Measurements from ENCODE around the gene SLC5A4.
"Not testable (repeated sequence)": the region's sequence is repeated elsewhere in the genome, so short reads cannot be mapped to it uniquely, and the experiment has no call there.

The SLC5A4 gene

DNA sequence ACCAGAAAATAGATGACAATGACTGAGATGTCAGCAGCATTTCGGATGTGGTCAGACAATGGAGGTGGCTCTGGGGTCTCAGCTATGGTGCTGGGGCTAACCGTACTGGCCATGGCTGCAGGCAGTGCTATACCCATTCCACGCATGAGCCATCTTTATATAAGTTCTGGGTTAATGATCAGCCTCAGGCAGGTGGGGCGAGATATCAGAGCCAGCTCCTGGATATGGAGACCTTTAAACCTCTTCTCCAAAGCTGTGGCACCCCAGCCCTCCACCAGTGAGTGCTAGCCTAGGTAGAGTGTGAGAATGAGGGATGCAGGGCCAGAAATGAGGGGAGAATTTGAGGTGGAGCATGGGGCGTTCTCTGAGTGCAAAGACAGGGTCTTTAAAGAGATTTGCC, at the start of gene SLC5A4:
Gene SLC5A4 (minus strand): TSS at position 131 of the 400 bp plus-strand sequence. CDS start 18 bp downstream, at position 113.
- Histone ChIP-seq H3K36me3 (no peaks in the 10 kb centered on the region), H3K4me2 (no peak within 1 kb of the TSS), H3K9me3 (no peaks in the 10 kb centered on the region), H3K9ac (no peak within 1 kb of the TSS), H3K4me3 (no peak within 1 kb of the TSS), H3K27ac (no peak within 1 kb of the TSS), H4K20me1 (no peaks in the 10 kb centered on the region), H3K4me1 (no peaks in the 10 kb centered on the region), H3K27me3 (no peaks in the 10 kb centered on the region)
- TF ChIP-seq Cebpa-rat (IDR thresholded peaks at IDR 0.05) = no peak

DNA sequence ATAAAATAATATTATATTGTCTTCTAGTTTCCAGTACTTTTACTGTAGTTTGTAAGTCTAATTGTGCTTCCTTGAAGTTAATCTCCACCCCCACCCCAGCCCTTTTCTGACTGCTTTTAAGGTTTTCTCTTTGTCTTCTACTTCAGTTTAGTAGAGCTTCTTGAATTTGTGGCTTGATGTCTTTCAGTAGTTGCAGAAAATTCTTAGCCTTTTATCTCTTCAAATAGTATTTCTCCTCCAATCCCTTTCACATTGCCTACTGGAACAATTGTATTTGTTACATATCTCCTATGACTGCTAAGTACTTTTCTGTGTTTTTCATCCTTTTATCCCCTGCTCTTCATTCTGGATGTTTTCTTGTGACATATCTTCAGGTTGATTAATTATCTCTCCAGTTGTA, 38.8 kb upstream of the SLC5A4 start:
- not testable (repeated sequence) for H4K20me1 ChIP-seq, H3K27ac ChIP-seq, H3K9ac ChIP-seq, H3K4me3 ChIP-seq, H3K9me3 ChIP-seq, H3K36me3 ChIP-seq, H3K4me2 ChIP-seq, H3K27me3 ChIP-seq, H3K4me1 ChIP-seq

DNA sequence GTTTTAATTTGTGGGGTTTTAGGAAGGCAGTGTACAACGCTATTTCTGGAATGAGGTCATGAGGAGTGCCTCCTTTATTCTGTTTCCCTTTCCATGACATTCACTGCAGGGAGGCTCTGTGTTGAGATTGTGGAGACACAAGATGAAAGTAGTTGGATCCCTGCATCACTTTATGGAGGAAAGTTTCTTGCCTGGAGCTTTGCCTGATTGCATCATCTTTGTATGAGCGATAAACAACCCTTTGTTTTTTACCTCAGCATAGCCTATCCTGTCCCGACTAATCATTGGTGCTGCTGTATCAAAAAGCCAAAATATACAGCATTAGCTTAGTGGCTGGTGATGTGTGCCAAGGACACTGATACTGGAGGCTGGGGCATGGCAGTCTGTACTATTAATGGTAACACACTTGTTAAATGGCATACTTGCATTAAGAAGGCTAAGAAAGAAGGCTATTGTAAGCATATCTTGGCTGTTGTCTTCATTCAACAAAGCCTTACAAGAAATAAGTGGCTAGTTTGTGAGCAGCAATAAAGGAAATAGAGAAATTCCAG, 31.2 kb upstream of the SLC5A4 start:
- no peaks in the 10 kb centered on the region for H3K9me3 ChIP-seq
- H3K27ac ChIP-seq = no peak overlapping the region
- H3K4me2 ChIP-seq = no peak overlapping the region
- no peaks in the 10 kb centered on the region for H4K20me1 ChIP-seq
- H3K27me3 ChIP-seq = no peaks in the 10 kb centered on the region
- H3K9ac ChIP-seq = no peak overlapping the region
- no peak overlapping the region for H3K4me3 ChIP-seq
- 0 out of 2 replicates have a peak, but pooled peaks have one; percentile 9 for TF ChIP-seq Cebpa-rat (IDR thresholded peaks at IDR 0.05)
- no peaks in the 10 kb centered on the region for H3K36me3 ChIP-seq
- H3K4me1 ChIP-seq = no peaks in the 10 kb centered on the region

DNA sequence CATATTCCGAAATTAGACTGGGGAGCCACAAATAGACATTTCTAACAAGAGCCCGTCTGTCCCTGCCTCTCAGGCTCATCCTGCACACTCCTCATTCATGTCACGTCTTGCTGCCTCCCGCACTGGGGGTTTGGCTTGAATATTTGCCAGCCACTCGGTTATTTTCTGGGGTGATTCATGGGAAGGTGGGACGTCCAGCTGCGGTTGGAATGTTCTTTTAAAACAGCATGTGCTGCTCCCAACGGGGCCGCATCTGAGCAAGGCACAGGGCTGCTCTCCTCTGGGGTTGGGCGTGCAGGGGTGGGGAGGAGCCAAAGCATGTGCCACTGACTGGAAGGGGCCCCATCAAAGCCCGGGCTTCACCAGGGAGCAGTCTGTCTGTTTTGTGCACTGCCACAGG, 25.9 kb upstream of the SLC5A4 start:
- TF ChIP-seq Cebpa-rat (IDR thresholded peaks at IDR 0.05) = no peak
- H3K4me1 ChIP-seq = no peaks in the 10 kb centered on the region
- H3K27ac ChIP-seq = no peak overlapping the region
- H3K4me3 ChIP-seq = no peak overlapping the region
- H3K9ac ChIP-seq = no peak overlapping the region
- no peaks in the 10 kb centered on the region for H3K36me3 ChIP-seq
- no peaks in the 10 kb centered on the region for H3K27me3 ChIP-seq
- no peak overlapping the region for H3K4me2 ChIP-seq
- no peaks in the 10 kb centered on the region for H3K9me3 ChIP-seq
- no peaks in the 10 kb centered on the region for H4K20me1 ChIP-seq

DNA sequence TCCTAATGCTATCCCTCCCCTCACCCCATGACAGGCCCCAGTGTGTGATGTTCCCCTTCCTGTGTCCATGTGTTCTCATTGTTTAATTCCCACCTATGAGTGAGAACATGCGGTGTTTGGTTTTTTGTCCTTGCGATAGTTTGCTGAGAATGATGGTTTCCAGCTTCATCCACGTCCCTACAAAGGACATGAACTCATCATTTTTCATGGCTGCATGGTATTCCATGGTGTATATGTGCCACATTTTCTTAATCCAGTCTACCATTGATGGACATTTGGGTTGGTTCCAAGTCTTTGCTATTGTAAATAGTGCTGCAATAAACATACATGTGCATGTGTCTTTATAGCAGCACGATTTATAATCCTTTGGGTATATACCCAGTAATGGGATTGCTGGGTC, 20.2 kb upstream of the SLC5A4 start:
- H3K36me3 ChIP-seq, H3K9me3 ChIP-seq, H3K27ac ChIP-seq, H4K20me1 ChIP-seq, H3K4me3 ChIP-seq, H3K4me2 ChIP-seq, H3K9ac ChIP-seq, H3K4me1 ChIP-seq, H3K27me3 ChIP-seq: not testable (repeated sequence)

DNA sequence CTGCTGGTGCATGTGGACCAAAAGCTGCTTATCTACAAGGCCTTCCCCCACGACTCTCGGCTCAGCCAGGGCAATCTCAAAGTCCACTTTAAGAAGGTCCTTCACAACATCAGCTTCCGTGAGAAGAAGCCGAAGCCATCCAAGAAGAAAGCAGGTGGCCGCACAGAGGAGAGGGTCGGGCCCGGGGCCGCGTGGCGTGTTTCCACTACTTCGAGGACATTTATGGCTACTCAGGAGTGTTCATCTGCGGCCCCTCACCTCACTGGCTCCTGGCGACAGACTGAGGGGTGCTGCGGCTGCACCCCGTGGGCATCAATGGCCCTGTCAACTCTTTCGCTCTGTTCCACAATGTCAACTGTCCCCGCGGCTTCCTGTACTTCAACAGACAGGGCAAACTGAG, 16.2 kb upstream of the SLC5A4 start:
- TF ChIP-seq Cebpa-rat (IDR thresholded peaks at IDR 0.05) = no peak

DNA sequence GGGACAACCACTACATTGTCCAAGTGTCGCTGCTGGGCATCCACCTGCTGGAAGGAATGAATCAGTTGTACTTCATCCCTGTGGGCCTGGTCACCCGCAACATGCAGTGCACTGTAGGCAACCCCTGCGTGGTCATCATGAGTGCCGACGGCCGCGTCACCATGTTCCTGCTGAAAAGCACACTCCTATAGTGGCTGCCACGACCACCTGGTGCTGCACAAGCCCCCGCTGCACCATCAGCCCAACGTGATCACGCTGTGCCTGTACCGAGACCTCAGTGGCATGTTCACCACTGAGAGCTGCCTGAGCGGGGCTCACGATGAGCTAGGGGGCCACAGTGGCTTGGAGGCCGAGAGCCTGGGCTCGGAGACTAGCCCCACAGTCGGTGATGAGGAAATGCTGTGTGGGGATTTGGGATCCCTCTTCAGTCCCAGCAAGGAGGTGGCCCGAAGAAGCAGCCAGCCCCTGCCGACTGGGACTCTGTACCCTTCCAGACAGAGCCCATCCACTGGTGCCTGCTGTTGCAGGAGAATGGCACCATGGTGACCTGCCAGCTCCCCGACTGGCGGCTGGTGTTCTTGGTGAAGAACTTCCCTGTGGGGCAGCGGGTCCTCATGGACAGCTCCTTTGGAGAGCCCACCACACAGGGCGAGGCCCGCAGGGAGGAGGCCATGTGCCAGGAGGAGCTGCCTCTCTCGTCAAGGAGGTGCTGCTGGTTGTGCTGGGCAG, 15.7 kb upstream of the SLC5A4 start:
- Histone ChIP-seq H3K9me3 (no peaks in the 10 kb centered on the region), H3K4me3 (no peak overlapping the region), H3K27me3 (no peaks in the 10 kb centered on the region), H3K36me3 (no peaks in the 10 kb centered on the region), H3K4me1 (peaks cover 6% of the 10 kb centered on the region), H3K9ac (no peak overlapping the region), H4K20me1 (no peaks in the 10 kb centered on the region), H3K4me2 (no peak overlapping the region), H3K27ac (no peak overlapping the region)
- no peak for TF ChIP-seq Cebpa-rat (IDR thresholded peaks at IDR 0.05)

More for the DNA sequence above, 16.2 kb upstream of the SLC5A4 start:
- Histone ChIP-seq H3K27ac (no peak overlapping the region), H3K9me3 (no peaks in the 10 kb centered on the region), H3K4me2 (no peak overlapping the region), H4K20me1 (no peaks in the 10 kb centered on the region), H3K36me3 (no peaks in the 10 kb centered on the region), H3K4me3 (no peak overlapping the region), H3K4me1 (peaks cover 3% of the 10 kb centered on the region; the same call in 1 of the 2 replicates), H3K9ac (no peak overlapping the region), H3K27me3 (no peaks in the 10 kb centered on the region)

DNA sequence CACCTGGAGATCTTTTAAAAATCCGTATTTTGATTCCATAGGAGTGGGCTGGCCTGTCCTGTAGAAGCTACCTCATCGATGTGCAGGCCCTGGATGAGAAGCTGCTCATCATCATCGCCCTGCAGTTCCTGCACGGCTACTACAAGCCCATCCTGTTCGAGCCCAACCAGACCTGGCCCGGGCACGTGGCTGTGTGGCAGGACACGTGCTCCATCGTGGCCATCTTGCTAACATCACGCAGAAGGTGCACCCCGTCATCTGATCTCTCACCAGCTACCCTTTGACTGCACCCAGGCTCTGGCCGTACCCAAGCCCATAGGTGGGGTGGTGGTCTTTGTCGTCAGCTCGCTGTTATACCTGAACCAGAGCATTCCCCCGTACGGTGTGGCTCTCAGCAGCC, 14.2 kb upstream of the SLC5A4 start:
- H3K27ac ChIP-seq = no peak overlapping the region
- no peaks in the 10 kb centered on the region for H3K27me3 ChIP-seq
- TF ChIP-seq Cebpa-rat (IDR thresholded peaks at IDR 0.05) = no peak

DNA sequence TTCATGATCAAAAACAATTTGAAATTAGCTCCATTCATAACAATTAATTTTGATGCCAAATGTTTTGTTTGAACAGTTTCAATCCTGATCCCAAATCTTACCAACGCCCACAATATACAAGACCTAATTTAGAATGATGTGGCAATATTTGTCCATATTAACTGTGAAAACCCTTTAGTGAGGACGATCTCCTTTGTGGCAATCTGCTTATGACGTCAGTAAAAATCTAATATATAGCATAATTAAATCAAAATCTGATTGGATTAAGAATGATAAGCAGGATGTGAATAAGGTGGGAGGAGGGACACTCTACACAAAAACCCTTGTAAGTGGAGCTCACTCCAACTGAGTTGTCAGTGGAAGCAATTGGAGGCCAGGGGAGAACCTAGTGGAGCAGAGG, 11.9 kb upstream of the SLC5A4 start:
- no peak for TF ChIP-seq Cebpa-rat (IDR thresholded peaks at IDR 0.05)
- no peaks in the 10 kb centered on the region for H3K36me3 ChIP-seq

More for the DNA sequence above, 14.2 kb upstream of the SLC5A4 start:
- H3K9ac ChIP-seq = no peak overlapping the region
- peaks cover 12% of the 10 kb centered on the region for H3K4me1 ChIP-seq
- no peaks in the 10 kb centered on the region for H3K9me3 ChIP-seq
- H4K20me1 ChIP-seq = no peaks in the 10 kb centered on the region
- H3K4me3 ChIP-seq = no peak overlapping the region
- no peak overlapping the region for H3K4me2 ChIP-seq
- H3K36me3 ChIP-seq = no peaks in the 10 kb centered on the region

DNA sequence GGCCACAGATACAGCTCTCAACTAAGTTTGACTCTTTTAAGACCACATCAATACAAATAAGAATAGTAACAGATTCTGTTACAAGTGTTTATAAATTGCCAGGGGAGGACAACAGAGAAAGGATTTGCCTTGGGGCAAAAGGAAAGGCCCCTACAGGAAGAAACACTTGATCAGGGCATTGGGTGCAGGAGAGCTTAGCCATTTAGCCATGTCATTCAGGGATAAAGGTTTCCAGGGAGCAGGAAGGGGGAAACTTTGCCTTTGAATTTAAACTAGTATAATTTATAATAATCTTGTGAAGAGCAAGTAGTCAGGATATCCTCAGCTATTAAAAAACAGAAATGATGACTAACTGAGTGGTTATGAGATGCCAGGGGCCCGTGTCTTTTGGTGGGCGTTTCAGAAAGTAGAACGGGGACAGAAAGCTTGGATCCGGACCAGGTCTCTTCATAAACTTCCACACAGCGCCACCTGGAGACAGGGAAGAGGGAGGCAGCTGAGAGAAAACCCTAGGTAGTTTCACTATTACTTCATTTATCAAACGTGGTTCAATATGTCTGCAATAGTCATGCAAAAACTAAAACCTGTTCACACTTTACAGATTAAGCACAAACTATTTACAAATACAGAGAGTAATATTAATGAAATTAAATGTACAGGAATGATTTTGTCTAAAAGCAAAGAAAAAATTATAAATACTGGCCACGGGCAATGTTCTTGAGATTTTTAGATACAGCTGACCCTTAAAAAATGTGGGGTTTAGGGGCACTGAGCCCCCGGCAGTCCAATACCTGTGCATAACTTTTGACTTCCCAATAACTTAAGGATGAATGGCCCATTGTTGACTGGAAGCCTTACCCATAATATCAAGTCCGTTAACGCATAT, 11.0 kb upstream of the SLC5A4 start:
- Histone ChIP-seq H3K4me2 (peak overlapping the region; percentile 52), H3K9me3 (no peaks in the 10 kb centered on the region), H3K27ac (no peak overlapping the region), H4K20me1 (no peaks in the 10 kb centered on the region), H3K36me3 (no peaks in the 10 kb centered on the region), H3K27me3 (no peaks in the 10 kb centered on the region), H3K9ac (peak overlapping the region; percentile 9; the same call in 1 of the 2 replicates), H3K4me1 (peaks cover 12% of the 10 kb centered on the region), H3K4me3 (no peak overlapping the region)
- no peak for TF ChIP-seq Cebpa-rat (IDR thresholded peaks at IDR 0.05)

More for the DNA sequence above, 11.9 kb upstream of the SLC5A4 start:
- H3K4me2 ChIP-seq = no peak overlapping the region
- no peak overlapping the region for H3K4me3 ChIP-seq
- peaks cover 12% of the 10 kb centered on the region for H3K4me1 ChIP-seq
- no peak overlapping the region for H3K27ac ChIP-seq
- H3K9me3 ChIP-seq = no peaks in the 10 kb centered on the region
- H3K27me3 ChIP-seq = no peaks in the 10 kb centered on the region
- H4K20me1 ChIP-seq = no peaks in the 10 kb centered on the region
- H3K9ac ChIP-seq = no peak overlapping the region

DNA sequence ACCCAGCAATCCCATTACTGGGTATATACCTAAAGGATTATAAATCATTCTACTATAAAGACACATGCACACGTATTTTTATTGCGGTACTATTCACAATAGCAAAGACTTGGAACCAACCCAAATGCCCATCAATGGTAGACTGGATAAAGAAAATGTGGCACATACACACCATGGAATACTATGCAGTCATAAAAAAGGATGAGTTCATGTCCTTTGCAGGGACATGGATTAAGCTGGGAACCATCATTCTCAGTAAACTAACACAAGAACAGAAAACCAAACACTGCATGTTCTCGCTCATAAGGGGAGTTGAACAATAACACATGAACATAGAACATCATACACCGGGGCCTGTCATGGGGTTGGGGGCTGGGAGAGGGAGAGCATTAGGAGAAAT, 8.5 kb upstream of the SLC5A4 start:
- H3K4me3 ChIP-seq, H3K9me3 ChIP-seq: not testable (repeated sequence)
- peaks cover 12% of the 10 kb centered on the region for H3K4me1 ChIP-seq

More for the DNA sequence above, 8.5 kb upstream of the SLC5A4 start:
- not testable (repeated sequence) for H3K36me3 ChIP-seq, H3K9ac ChIP-seq, H3K27me3 ChIP-seq, H3K27ac ChIP-seq, H3K4me2 ChIP-seq, H4K20me1 ChIP-seq

All from BLaER1 (cell line).